Measurements from ENCODE around the gene UMOD.

UMOD gene

GRCh38 chr16:20300312-20301097, 52.0 kb downstream of the UMOD start:
- DNase-seq (ENCODE audit: low read depth in 1 of 2, low spot score in 1 of 2): peak; percentile 13 to 64
- Histone ChIP-seq H3K27me3 (ENCODE audit: insufficient read depth, poor library complexity, severe bottlenecking) (no peaks in the 10 kb centered on the region), H3K27ac (replicated peaks) (no peak overlapping the region), H3K4me3 (replicated peaks; ENCODE audit: insufficient read depth, low read length) (no peak overlapping the region)
- no peak for TF ChIP-seq REST (IDR thresholded peaks at IDR 0.05; ENCODE audit: insufficient replicate concordance, low read depth)
- TF ChIP-seq SPI1 (IDR thresholded peaks at IDR 0.05; ENCODE audit: borderline replicate concordance, low read depth): peak; percentile 81
- no peak for TF ChIP-seq GABPA (IDR thresholded peaks at IDR 0.05; ENCODE audit: low read depth)
- peak; percentile 80 for TF ChIP-seq CTCF (IDR thresholded peaks at IDR 0.05; ENCODE audit: insufficient read depth, low read length)

- DNase-seq (ENCODE audit: low read depth in 1 of 2, low spot score in 1 of 2): no peak
- Histone ChIP-seq H3K27ac (replicated peaks) (no peak overlapping the region), H3K4me3 (replicated peaks; ENCODE audit: insufficient read depth, low read length) (no peak overlapping the region), H3K27me3 (ENCODE audit: insufficient read depth, poor library complexity, severe bottlenecking) (no peaks in the 10 kb centered on the region)
- TF ChIP-seq GABPA (IDR thresholded peaks at IDR 0.05; ENCODE audit: low read depth) (no peak), SPI1 (IDR thresholded peaks at IDR 0.05; ENCODE audit: borderline replicate concordance, low read depth) (no peak), POLR2AphosphoS5 (IDR thresholded peaks at IDR 0.05; ENCODE audit: low read depth) (no peak), CTCF (IDR thresholded peaks at IDR 0.05; ENCODE audit: insufficient read depth, low read length) (no peak), REST (IDR thresholded peaks at IDR 0.05; ENCODE audit: insufficient replicate concordance, low read depth) (no peak)
Observed at GRCh38 chr16:20298452-20298851, 54.1 kb downstream of the UMOD start.

GRCh38 chr16:20291208-20292206, 61.0 kb downstream of the UMOD start:
- no peak for DNase-seq (ENCODE audit: low read depth in 1 of 2, low spot score in 1 of 2)
- Histone ChIP-seq H3K27me3 (ENCODE audit: insufficient read depth, poor library complexity, severe bottlenecking) (peaks cover 3% of the 10 kb centered on the region), H3K27ac (replicated peaks) (no peak overlapping the region), H3K4me3 (replicated peaks; ENCODE audit: insufficient read depth, low read length) (no peak overlapping the region)
- TF ChIP-seq CTCF (IDR thresholded peaks at IDR 0.05; ENCODE audit: insufficient read depth, low read length): no peak
- TF ChIP-seq POLR2AphosphoS5 (IDR thresholded peaks at IDR 0.05; ENCODE audit: low read depth): no peak
- no peak for TF ChIP-seq GABPA (IDR thresholded peaks at IDR 0.05; ENCODE audit: low read depth)
- TF ChIP-seq REST (IDR thresholded peaks at IDR 0.05; ENCODE audit: insufficient replicate concordance, low read depth): no peak
- TF ChIP-seq SPI1 (IDR thresholded peaks at IDR 0.05; ENCODE audit: borderline replicate concordance, low read depth): no peak

Data from HL-60 (cell line).